ENCODE data around the gene ARFGEF3.
"Not testable (repeated sequence)": the region's sequence is repeated elsewhere in the genome, so short reads cannot be mapped to it uniquely, and the experiment has no call there.

Gene ARFGEF3

GRCh38 chr6:138272533-138273315 lies 111.0 kb downstream of the ARFGEF3 start:
- Mint-ChIP-seq H3K9me3 (no peaks in the 10 kb centered on the region), H3K27me3 (peaks cover 4% of the 10 kb centered on the region), H3K4me1 (no peaks in the 10 kb centered on the region), H3K4me3 (no peak overlapping the region), H3K27ac (no peak overlapping the region), H3K36me3 (no peaks in the 10 kb centered on the region)
- DNase-seq (ENCODE audit: low spot score in 2 of 2): no peak
- no peak for ATAC-seq (ENCODE audit: low read depth)

- H3K4me1 Mint-ChIP-seq: no peaks in the 10 kb centered on the region
- H3K4me3 Mint-ChIP-seq: no peak overlapping the region
- H3K9me3 Mint-ChIP-seq: no peaks in the 10 kb centered on the region
- H3K36me3 Mint-ChIP-seq: no peaks in the 10 kb centered on the region
- H3K27ac Mint-ChIP-seq: no peak overlapping the region
- DNase-seq (ENCODE audit: low spot score in 2 of 2): no peak
- H3K27me3 Mint-ChIP-seq: peaks cover 2% of the 10 kb centered on the region
- ATAC-seq (ENCODE audit: low read depth): no peak
Measured at GRCh38 chr6:138275976-138276375, 114.2 kb downstream of the ARFGEF3 start.

GRCh38 chr6:138277835-138278234 lies 116.1 kb downstream of the ARFGEF3 start:
- Mint-ChIP-seq H3K9me3 (no peaks in the 10 kb centered on the region), H3K27me3 (peaks cover 2% of the 10 kb centered on the region), H3K4me1 (no peaks in the 10 kb centered on the region), H3K27ac (no peak overlapping the region), H3K36me3 (no peaks in the 10 kb centered on the region), H3K4me3 (no peak overlapping the region)
- ATAC-seq (ENCODE audit: low read depth) (no peak), DNase-seq (ENCODE audit: low spot score in 2 of 2) (no peak)

GRCh38 chr6:138278326-138278725 lies 116.6 kb downstream of the ARFGEF3 start:
- no peak overlapping the region for H3K4me3 Mint-ChIP-seq
- ATAC-seq (ENCODE audit: low read depth): no peak
- DNase-seq (ENCODE audit: low spot score in 2 of 2): no peak

DNA sequence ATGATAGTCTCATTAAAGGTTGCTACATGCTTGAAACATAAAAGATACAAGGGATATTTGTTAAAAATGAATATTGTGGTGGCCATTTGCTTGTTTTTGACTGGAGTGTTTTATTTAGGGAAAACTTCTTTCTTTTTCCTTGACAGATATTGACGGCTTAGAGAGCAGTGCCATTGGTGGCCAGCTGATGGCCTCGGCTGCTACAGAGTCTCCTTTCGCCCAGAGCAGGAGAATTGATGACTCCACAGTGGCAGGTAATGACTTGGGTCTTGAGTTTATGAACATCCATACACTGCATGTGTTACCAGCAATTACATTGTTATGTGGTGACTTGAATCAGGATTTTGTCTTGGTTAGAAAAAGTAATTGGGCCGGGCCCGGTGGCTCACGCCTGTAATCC lies 124.1 kb downstream of the ARFGEF3 start:
- Mint-ChIP-seq H3K4me1 (peaks cover 4% of the 10 kb centered on the region), H3K36me3 (no peaks in the 10 kb centered on the region), H3K27me3 (peaks cover 3% of the 10 kb centered on the region), H3K9me3 (no peaks in the 10 kb centered on the region), H3K27ac (no peak overlapping the region), H3K4me3 (no peak overlapping the region)
- ATAC-seq (ENCODE audit: low read depth) (no peak), DNase-seq (ENCODE audit: low spot score in 2 of 2) (no peak)

More at GRCh38 chr6:138278326-138278725, 116.6 kb downstream of the ARFGEF3 start:
- H3K9me3 Mint-ChIP-seq: no peaks in the 10 kb centered on the region
- H3K27me3 Mint-ChIP-seq: peaks cover 2% of the 10 kb centered on the region
- H3K27ac Mint-ChIP-seq: no peak overlapping the region
- H3K4me1 Mint-ChIP-seq: no peaks in the 10 kb centered on the region
- H3K36me3 Mint-ChIP-seq: no peaks in the 10 kb centered on the region

- ATAC-seq (ENCODE audit: low read depth) (no peak), DNase-seq (ENCODE audit: low spot score in 2 of 2) (no peak)
- peaks cover 2% of the 10 kb centered on the region for H3K27me3 Mint-ChIP-seq
- no peaks in the 10 kb centered on the region for H3K36me3 Mint-ChIP-seq
- peaks cover 4% of the 10 kb centered on the region for H3K4me1 Mint-ChIP-seq
- no peaks in the 10 kb centered on the region for H3K9me3 Mint-ChIP-seq
- no peak overlapping the region for H3K4me3 Mint-ChIP-seq
- no peak overlapping the region for H3K27ac Mint-ChIP-seq
Measured at GRCh38 chr6:138286698-138287097, 125.0 kb downstream of the ARFGEF3 start.

DNA sequence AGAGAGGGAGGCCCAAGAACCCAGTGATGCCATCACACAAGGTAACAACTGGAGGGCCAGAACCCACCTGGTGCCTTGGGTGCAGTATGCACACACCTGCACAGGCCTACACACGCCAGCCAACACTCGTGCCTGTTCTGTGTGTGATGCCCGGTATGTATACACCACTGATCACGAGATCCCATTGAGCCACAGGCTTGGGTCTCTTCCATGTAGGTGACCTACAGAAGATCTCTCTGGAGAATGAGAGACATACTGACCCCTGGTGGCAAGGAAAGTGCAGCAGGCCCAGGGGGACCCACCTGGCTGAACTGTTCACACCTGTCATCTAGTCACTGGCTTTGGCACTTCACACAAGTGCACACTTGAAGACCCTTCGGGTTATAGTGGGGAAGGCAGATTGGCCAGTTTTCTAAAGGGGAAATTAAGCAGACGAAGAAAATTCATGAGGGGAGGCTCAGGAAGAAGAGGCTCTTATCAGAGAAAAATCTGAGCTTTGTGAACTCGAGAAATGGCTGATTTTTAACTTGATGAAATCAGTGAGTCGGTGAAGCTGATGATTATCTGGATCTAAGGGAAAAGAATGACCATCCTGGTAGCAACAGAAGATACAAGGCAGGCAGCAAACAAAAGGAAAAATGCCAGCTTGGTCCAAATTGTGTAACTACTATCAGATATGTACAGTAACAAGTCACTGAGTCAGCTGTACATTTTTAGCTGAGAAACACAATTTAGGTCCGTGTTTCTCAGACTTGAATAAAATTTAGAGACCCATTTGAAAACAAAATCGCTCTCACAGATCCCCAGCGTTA lies 125.6 kb downstream of the ARFGEF3 start:
- H3K9me3 Mint-ChIP-seq: no peaks in the 10 kb centered on the region
- peaks cover 4% of the 10 kb centered on the region for H3K27me3 Mint-ChIP-seq

GRCh38 chr6:138288428-138289085 lies 126.8 kb downstream of the ARFGEF3 start:
- H3K4me3 Mint-ChIP-seq; H3K36me3 Mint-ChIP-seq; ATAC-seq (ENCODE audit: low read depth); DNase-seq (ENCODE audit: low spot score in 2 of 2); H3K4me1 Mint-ChIP-seq; H3K27me3 Mint-ChIP-seq; H3K27ac Mint-ChIP-seq; H3K9me3 Mint-ChIP-seq: not testable (repeated sequence)

More for the DNA sequence above, 125.6 kb downstream of the ARFGEF3 start:
- peak; percentile 7 to 33 for DNase-seq (ENCODE audit: low spot score in 2 of 2)
- peak; percentile 62 for ATAC-seq (ENCODE audit: low read depth)
- H3K4me1 Mint-ChIP-seq: peaks cover 4% of the 10 kb centered on the region
- no peak overlapping the region for H3K4me3 Mint-ChIP-seq
- H3K36me3 Mint-ChIP-seq: no peaks in the 10 kb centered on the region
- H3K27ac Mint-ChIP-seq: no peak overlapping the region

- Mint-ChIP-seq H3K27me3 (peaks cover 5% of the 10 kb centered on the region), H3K4me3 (no peak overlapping the region), H3K9me3 (no peaks in the 10 kb centered on the region), H3K4me1 (peaks cover 4% of the 10 kb centered on the region), H3K27ac (no peak overlapping the region), H3K36me3 (no peaks in the 10 kb centered on the region)
- ATAC-seq (ENCODE audit: low read depth): peak; percentile 42
- DNase-seq (ENCODE audit: low spot score in 2 of 2): no peak
Measured at GRCh38 chr6:138289739-138290138, 128.0 kb downstream of the ARFGEF3 start.

GRCh38 chr6:138290423-138290962 lies 128.8 kb downstream of the ARFGEF3 start:
- Mint-ChIP-seq H3K4me3 (no peak overlapping the region), H3K27ac (no peak overlapping the region), H3K4me1 (peaks cover 4% of the 10 kb centered on the region), H3K9me3 (no peaks in the 10 kb centered on the region), H3K36me3 (no peaks in the 10 kb centered on the region), H3K27me3 (peaks cover 5% of the 10 kb centered on the region)
- ATAC-seq (ENCODE audit: low read depth) (no peak), DNase-seq (ENCODE audit: low spot score in 2 of 2) (no peak)

DNA sequence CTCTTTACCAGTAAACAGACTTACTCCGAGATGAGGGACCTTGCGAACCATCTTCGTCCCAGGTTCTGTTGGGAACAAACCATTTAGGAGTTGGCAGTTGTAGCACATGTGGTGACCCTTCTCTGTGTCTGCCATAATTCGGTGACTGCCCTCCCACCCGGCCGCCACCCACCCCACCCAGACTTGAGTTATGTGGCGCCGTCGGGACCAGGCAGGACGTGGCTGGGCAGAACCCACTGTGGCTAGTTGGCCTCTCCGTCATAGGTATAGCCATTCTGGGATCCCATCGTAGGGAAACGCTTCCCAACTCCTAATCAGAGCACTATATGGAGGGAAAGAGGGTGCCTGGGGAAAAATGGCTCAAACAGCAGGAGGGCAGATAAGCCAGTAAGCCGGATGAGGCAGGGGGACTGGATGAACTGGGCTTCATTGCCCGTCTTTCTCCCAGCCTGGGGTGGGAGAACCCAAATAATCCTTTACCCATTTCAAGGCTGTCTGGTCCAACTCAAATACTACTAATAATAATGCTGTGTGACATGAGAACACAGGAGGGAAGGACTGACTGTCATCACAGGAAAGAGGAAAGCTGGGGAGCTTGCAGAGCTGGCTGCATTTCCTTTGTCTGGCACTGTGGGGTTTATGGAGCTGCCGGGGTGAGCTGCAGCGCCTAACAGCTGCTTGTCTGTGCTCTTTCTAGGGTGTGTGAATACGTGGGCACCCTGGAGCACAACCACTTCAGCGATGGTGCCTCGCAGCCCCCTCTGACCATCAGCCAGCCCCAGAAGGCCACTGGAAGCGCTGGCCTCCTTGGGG lies 129.5 kb downstream of the ARFGEF3 start:
- no peak for DNase-seq (ENCODE audit: low spot score in 2 of 2)
- H3K27me3 Mint-ChIP-seq: peaks cover 5% of the 10 kb centered on the region
- H3K4me3 Mint-ChIP-seq: no peak overlapping the region
- no peak for ATAC-seq (ENCODE audit: low read depth)
- H3K9me3 Mint-ChIP-seq: no peaks in the 10 kb centered on the region
- peaks cover 4% of the 10 kb centered on the region for H3K4me1 Mint-ChIP-seq
- H3K36me3 Mint-ChIP-seq: no peaks in the 10 kb centered on the region
- H3K27ac Mint-ChIP-seq: no peak overlapping the region

DNA sequence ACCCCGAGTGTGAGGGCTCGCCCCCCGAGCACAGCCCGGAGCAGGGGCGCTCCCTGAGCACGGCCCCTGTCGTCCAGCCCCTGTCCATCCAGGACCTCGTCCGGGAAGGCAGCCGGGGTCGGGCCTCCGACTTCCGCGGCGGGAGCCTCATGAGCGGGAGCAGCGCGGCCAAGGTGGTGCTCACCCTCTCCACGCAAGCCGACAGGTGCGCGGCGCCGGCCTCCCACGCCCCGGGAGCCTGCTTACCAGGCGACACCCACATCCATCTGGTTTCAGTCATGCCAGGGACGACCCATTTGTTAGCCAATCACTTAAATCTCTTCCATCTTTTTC lies 130.1 kb downstream of the ARFGEF3 start:
- DNase-seq (ENCODE audit: low spot score in 2 of 2) (no peak), ATAC-seq (ENCODE audit: low read depth) (no peak)
- Mint-ChIP-seq H3K4me1 (peaks cover 4% of the 10 kb centered on the region), H3K4me3 (no peak overlapping the region), H3K27me3 (peaks cover 5% of the 10 kb centered on the region), H3K9me3 (no peaks in the 10 kb centered on the region), H3K36me3 (no peaks in the 10 kb centered on the region), H3K27ac (no peak overlapping the region)

- ATAC-seq (ENCODE audit: low read depth) (no peak), DNase-seq (ENCODE audit: low spot score in 2 of 2) (no peak)
- Mint-ChIP-seq H3K27ac (no peak overlapping the region), H3K36me3 (no peaks in the 10 kb centered on the region), H3K27me3 (peaks cover 4% of the 10 kb centered on the region), H3K4me1 (peaks cover 4% of the 10 kb centered on the region), H3K4me3 (no peak overlapping the region), H3K9me3 (no peaks in the 10 kb centered on the region)
Measured at GRCh38 chr6:138292482-138292881, 130.7 kb downstream of the ARFGEF3 start.
